NCI-H2227 treated with DMSO at 0.1 percent for 48 hours (cell line): ENCODE measurements around the gene SRSF10.
"Not testable (repeated sequence)": the region's sequence is repeated elsewhere in the genome, so short reads cannot be mapped to it uniquely, and the experiment has no call there.

Experiments
- DNase-seq: peaks from one replicate; lab custom pipeline; 2025; lab: John Stamatoyannopoulos, UW

Gene SRSF10

GRCh38 chr1:23997812-23998211 lies 17.7 kb upstream of the SRSF10 start:
- DNase-seq, result no peak

- no peak for DNase-seq
Observed at GRCh38 chr1:23996700-23997229, 16.6 kb upstream of the SRSF10 start.

- DNase-seq, result no peak
Observed at GRCh38 chr1:23995431-23995837, 15.3 kb upstream of the SRSF10 start.

- DNase-seq, result not testable (repeated sequence)
Observed at GRCh38 chr1:23992011-23992410, 11.9 kb upstream of the SRSF10 start.

GRCh38 chr1:23989263-23989662 lies 9.1 kb upstream of the SRSF10 start:
- no peak for DNase-seq

GRCh38 chr1:23987038-23987437 lies 6.9 kb upstream of the SRSF10 start:
- DNase-seq, result not testable (repeated sequence)

GRCh38 chr1:23984417-23985186 lies 4.5 kb upstream of the SRSF10 start:
- no peak for DNase-seq

GRCh38 chr1:23980728-23981070 lies 572 bp upstream of the SRSF10 start:
- DNase-seq, result peak; percentile 86

GRCh38 chr1:23979387-23979880 lies 693 bp downstream of the SRSF10 start:
- no peak for DNase-seq

- DNase-seq, result no peak
Observed at GRCh38 chr1:23978805-23979204, 1.3 kb downstream of the SRSF10 start.

GRCh38 chr1:23977854-23978191 lies 2.3 kb downstream of the SRSF10 start:
- no peak for DNase-seq

GRCh38 chr1:23977187-23977853 lies 2.8 kb downstream of the SRSF10 start:
- no peak for DNase-seq

- no peak for DNase-seq
Observed at GRCh38 chr1:23967871-23968270, 12.3 kb downstream of the SRSF10 start.

- DNase-seq, result no peak
Observed at GRCh38 chr1:23966973-23967493, 13.1 kb downstream of the SRSF10 start.

GRCh38 chr1:23964790-23965740 lies 15.1 kb downstream of the SRSF10 start:
- no peak for DNase-seq

- no peak for DNase-seq
Observed at GRCh38 chr1:23964235-23964668, 15.9 kb downstream of the SRSF10 start.

GRCh38 chr1:23963617-23964234 lies 16.4 kb downstream of the SRSF10 start:
- no peak for DNase-seq

- no peak for DNase-seq
Observed at GRCh38 chr1:23960291-23961020, 19.7 kb downstream of the SRSF10 start.

GRCh38 chr1:23959461-23960290 lies 20.5 kb downstream of the SRSF10 start, which contains the start of gene PNRC2:
TSS of gene PNRC2 (plus strand) at chr1:23959828. CDS start at chr1:23961458, 1,630 bp downstream.
- DNase-seq, result peak; percentile 94
